ENCODE results near the gene ERBB3. TPM values are rescaled to one million over a fixed set of nuclear protein-coding genes. Genes with fewer than 3 reads are reported as not detected.
A peak's percentile ranks its signal among the peaks of the same experiment; 100 is the strongest.

ERBB3 gene
- polyA plus RNA-seq (2011; rRNA removed) (4.7 and 6.0 TPM in 2 replicates), polyA minus RNA-seq (2011; rRNA and poly(A)+ RNA removed) (4.0 and 5.4 TPM in 2 replicates)

GRCh38 chr12:56079723-56080555 is at the start of gene ERBB3:
TSS of gene ERBB3 (plus strand) at chr12:56080165. CDS start at chr12:56080301, 136 bp downstream.
- DNase-seq (ENCODE audit: low read depth): peak; percentile 27
- Histone ChIP-seq H3K36me3 (ENCODE audit: control insufficient read depth, insufficient read depth, low read length) (no peaks in the 10 kb centered on the region), H3K4me3 (ENCODE audit: low read depth, low read length) (peak within 1 kb of the TSS; percentile 50), H3K27me3 (ENCODE audit: control insufficient read depth, insufficient read depth, low read length) (peaks cover 5% of the 10 kb centered on the region)
- peak; percentile 25 for TF ChIP-seq CTCF (IDR thresholded peaks at IDR 0.05; ENCODE audit: insufficient read depth, low read depth, low read length)
- ChIA-PET CTCF (interaction anchor here (0.6 to 3.3 kb wide), 14 partner anchors 11 to 109 kb away, joined by 3 to 20 read pairs (median 6); partner anchors contain the start of genes ESYT1, PA2G4 and SMARCC2), POLR2A (interaction anchor here (1.0 kb wide), 1 partner anchor 24 kb away, joined by 7 read pairs; the partner anchor contains the start of gene PA2G4)

- CTCF ChIA-PET: interaction anchor here (1.0 to 6.4 kb wide), 4 partner anchors 13 to 35 kb away, joined by 3 to 86 read pairs (median 4); partner anchors contain the start of gene SUOX
- no peak for TF ChIP-seq CTCF (IDR thresholded peaks at IDR 0.05; ENCODE audit: insufficient read depth, low read depth, low read length)
- POLR2A ChIA-PET: no interaction called here
- Histone ChIP-seq H3K27me3 (ENCODE audit: control insufficient read depth, insufficient read depth, low read length) (no peaks in the 10 kb centered on the region), H3K4me3 (ENCODE audit: low read depth, low read length) (no peak overlapping the region), H3K36me3 (ENCODE audit: control insufficient read depth, insufficient read depth, low read length) (peaks cover 9% of the 10 kb centered on the region)
- no peak for DNase-seq (ENCODE audit: low read depth)
Measured at GRCh38 chr12:56031987-56032386, 48.0 kb upstream of the ERBB3 start.

GRCh38 chr12:56034586-56035332 is 45.2 kb upstream of the ERBB3 start:
- Histone ChIP-seq H3K27me3 (ENCODE audit: control insufficient read depth, insufficient read depth, low read length) (no peaks in the 10 kb centered on the region), H3K36me3 (ENCODE audit: control insufficient read depth, insufficient read depth, low read length) (peaks cover 5% of the 10 kb centered on the region), H3K4me3 (ENCODE audit: low read depth, low read length) (no peak overlapping the region)
- ChIA-PET POLR2A (no interaction called here), CTCF (interaction anchor here (1.2 kb wide), 1 partner anchor 9 kb away, joined by 3 read pairs; no protein-coding TSS in a partner anchor)
- DNase-seq (ENCODE audit: low read depth): no peak
- no peak for TF ChIP-seq CTCF (IDR thresholded peaks at IDR 0.05; ENCODE audit: insufficient read depth, low read depth, low read length)

GRCh38 chr12:56037161-56037560 is 42.8 kb upstream of the ERBB3 start:
- ChIA-PET POLR2A (no interaction called here), CTCF (interaction anchor here (2.2 kb wide), 1 partner anchor 41 kb away, joined by 9 read pairs; the partner anchor contains the start of gene SUOX)
- peaks cover 5% of the 10 kb centered on the region for H3K36me3 ChIP-seq (ENCODE audit: control insufficient read depth, insufficient read depth, low read length)
- no peaks in the 10 kb centered on the region for H3K27me3 ChIP-seq (ENCODE audit: control insufficient read depth, insufficient read depth, low read length)
- TF ChIP-seq CTCF (IDR thresholded peaks at IDR 0.05; ENCODE audit: insufficient read depth, low read depth, low read length): no peak
- no peak for DNase-seq (ENCODE audit: low read depth)
- no peak overlapping the region for H3K4me3 ChIP-seq (ENCODE audit: low read depth, low read length)

Data from BJ (cell line).